ENCODE measurements around the gene C9orf85. TPM values are rescaled to one million over a fixed set of nuclear protein-coding genes. Genes with fewer than 3 reads are reported as not detected.
"Not testable (repeated sequence)": the region's sequence is repeated elsewhere in the genome, so short reads cannot be mapped to it uniquely, and the experiment has no call there.

The C9orf85 gene
- total and polyA plus RNA-seq, 2 of the 4 experiments (the other 2 are of a cell fraction), result 4.3 to 8.4 TPM

DNA sequence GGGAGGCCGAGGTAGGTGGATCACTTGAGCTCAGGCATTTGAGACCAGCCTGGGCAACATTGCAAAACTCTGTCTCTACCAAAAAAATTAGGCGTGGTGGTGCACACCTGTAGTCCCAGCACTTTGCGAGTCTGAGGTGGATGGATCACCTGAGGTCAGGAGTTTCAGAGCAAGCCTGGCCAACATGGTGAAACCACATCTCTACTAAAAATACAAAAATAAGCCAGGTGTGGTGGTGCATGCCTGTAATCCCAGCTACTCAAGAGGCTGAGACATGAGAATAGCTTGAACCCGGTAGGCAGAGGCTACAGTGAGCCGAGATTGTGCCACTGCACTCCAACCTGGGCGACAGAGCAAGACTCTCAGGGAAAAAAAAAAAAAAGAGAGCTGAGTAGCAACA is 12.7 kb upstream of the C9orf85 start:
- ChIA-PET POLR2A (ENCODE audit: unreplicated experiment) (interaction anchor here (1.2 kb wide), 1 partner anchor 10 kb away, joined by 3 read pairs; no protein-coding TSS in a partner anchor), CTCF (interaction anchor here (0.6 kb wide), 2 partner anchors 100 to 417 kb away, joined by 4 to 9 read pairs; no protein-coding TSS in a partner anchor)
- H3K4me3 ChIP-seq (ENCODE audit: insufficient read depth, low read depth, low read length); H2AK5ac ChIP-seq (ENCODE audit: low read depth, low read length); H3K27ac ChIP-seq (ENCODE audit: insufficient read depth, low read length); H2AK9ac ChIP-seq (replicated peaks; ENCODE audit: low read depth, low read length, poor library complexity); H3K36me3 ChIP-seq (ENCODE audit: control insufficient read depth, insufficient read depth, low read length); H3K23ac ChIP-seq (ENCODE audit: low read depth, low read length); H2AFZ ChIP-seq (replicated peaks; ENCODE audit: low read length, poor library complexity); DNase-seq; H3K9me1 ChIP-seq (ENCODE audit: insufficient read depth, low read length); H2BK5ac ChIP-seq (ENCODE audit: low read depth, low read length, poor library complexity, severe bottlenecking); BruUV-seq (replicated peaks); H3K4me1 ChIP-seq (ENCODE audit: control insufficient read depth, insufficient read depth, low read length); H2BK120ac ChIP-seq (ENCODE audit: low read depth, low read length); H3K4ac ChIP-seq (ENCODE audit: low read depth, low read length); H3K9me3 ChIP-seq (ENCODE audit: control insufficient read depth, insufficient read depth, low read length); H3K56ac ChIP-seq (ENCODE audit: extremely low read depth, insufficient read depth, low read length); ATAC-seq (ENCODE audit: low read depth); dilution Hi-C loops (cut with HindIII; ENCODE audit: low sequenced_read_pairs, unreplicated experiment); H2BK15ac ChIP-seq (ENCODE audit: low read depth, low read length); H3K27me3 ChIP-seq (ENCODE audit: control insufficient read depth, insufficient read depth, low read length); H3K4me2 ChIP-seq (ENCODE audit: low read depth, low read length); H4K8ac ChIP-seq (ENCODE audit: low read depth in 2 of 2, low read length in 2 of 2); H2BK20ac ChIP-seq (ENCODE audit: low read depth, low read length); H3K9ac ChIP-seq (ENCODE audit: low read depth, low read length); H3K14ac ChIP-seq (replicated peaks; ENCODE audit: low read depth, low read length); H3K18ac ChIP-seq (ENCODE audit: low read depth, low read length); in situ Hi-C loops (cut with MboI; ENCODE audit: low sequenced_read_pairs); H4K20me1 ChIP-seq (ENCODE audit: insufficient read depth, low read length); H4K91ac ChIP-seq (ENCODE audit: insufficient read depth, low read depth, low read length); H4K5ac ChIP-seq (ENCODE audit: low read depth, low read length): not testable (repeated sequence)
- H3K79me1 ChIP-seq (ENCODE audit: low read depth in 1 of 2, low read length in 2 of 2), result peaks cover 10 to 45% of the 10 kb centered on the region in 2 experiments
- 100% methylated on average over 2 of the region's 6 CpGs; no CpG with 5 or more reads in 1 of the 2 experiments for whole genome bisulfite sequencing, 2 experiments (ENCODE audit: extremely low coverage in 2 of 2, insufficient read length in 1 of 2)
- intact Hi-C loops (cut with micrococcal nuclease), result loop anchor here (1.0 kb wide), 1 partner anchor 10 kb away; no protein-coding TSS in a partner anchor
